Smooth muscle cell (in vitro differentiated cells): Measurements from ENCODE around the gene MFAP4. TPM values are rescaled to one million over a fixed set of nuclear protein-coding genes. Genes with fewer than 3 reads are reported as not detected.
A peak's percentile ranks its signal among the peaks of the same experiment; 100 is the strongest.

Experiments
- DNase-seq: peaks from one replicate; lab custom pipeline; 2025; ENCODE audit not compliant: unreplicated experiment; lab: John Stamatoyannopoulos, UW
- H2AFZ ChIP-seq: fragments of 200-600 bp; sonication (generic); 2 replicates; pipeline ENCODE4 v1.6.0; 2016; ENCODE audit warnings: antibody characterized with exemption, low read depth, mild to moderate bottlenecking
- H3F3A ChIP-seq: fragments of 200-600 bp; sonication (generic); 2 replicates; pipeline ENCODE4 v1.6.0; 2017; ENCODE audit warnings: antibody characterized with exemption, low read depth
- H3K27ac ChIP-seq: fragments of 200-600 bp; sonication (generic); 2 replicates; pipeline ENCODE4 v1.5.1; 2016; ENCODE audit warnings: low read depth, mild to moderate bottlenecking
- H3K27me3 ChIP-seq: fragments of 200-600 bp; sonication (generic); 2 replicates; pipeline ENCODE4 v1.6.1; 2016; ENCODE audit warnings: low read depth, mild to moderate bottlenecking
- H3K36me3 ChIP-seq: fragments of 200-600 bp; sonication (generic); 2 replicates; pipeline ENCODE4 v1.5.1; 2016; ENCODE audit warnings: low read depth
- H3K4me1 ChIP-seq: fragments of 200-600 bp; sonication (generic); 2 replicates; pipeline ENCODE4 v1.5.1; 2016; ENCODE audit warnings: low read depth
- H3K4me2 ChIP-seq: fragments of 200-600 bp; sonication (generic); 2 replicates; pipeline ENCODE4 v1.6.0; 2016; ENCODE audit warnings: mild to moderate bottlenecking
- H3K4me3 ChIP-seq: fragments of 200-600 bp; sonication (generic); 2 replicates; pipeline ENCODE4 v1.5.1; 2016; ENCODE audit warnings: mild to moderate bottlenecking
- H3K79me2 ChIP-seq: fragments of 200-600 bp; sonication (generic); 2 replicates; pipeline ENCODE4 v1.6.0; 2016; ENCODE audit warnings: low read depth, mild to moderate bottlenecking
- H3K9ac ChIP-seq: fragments of 200-600 bp; sonication (generic); 2 replicates; pipeline ENCODE4 v1.6.0; 2016; ENCODE audit warnings: low read depth
- H3K9me3 ChIP-seq: fragments of 200-600 bp; sonication (generic); replicated peaks from 2 replicates; pipeline ENCODE4 v1.5.1; 2016; ENCODE audit warnings: low read depth
- H4K20me1 ChIP-seq: fragments of 200-600 bp; sonication (generic); 2 replicates; pipeline ENCODE4 v1.6.0; 2016; ENCODE audit warnings: low read depth
- CTCF ChIP-seq: fragments of 200-600 bp; sonication (generic); IDR thresholded peaks from 2 replicates; pipeline ENCODE4 v1.5.1; 2017; ENCODE audit warnings: borderline replicate concordance, mild to moderate bottlenecking, antibody characterized with exemption; ENCODE audit not compliant: insufficient read depth, poor library complexity, severe bottlenecking
- WGBS: methylation state at CpG from one replicate; pipeline ENCODE4 v1.1.7; 2016; ENCODE audit warnings: low lambda C conversion rate; 5-methylcytosine and 5-hydroxymethylcytosine counted together
- polyA plus RNA-seq: library from polyadenylated mRNA; unstranded; fragments of >200 nt; fragmentation: Nextera tagmentation; extraction: Ambion mirVana; gene quantifications from 2 replicates; pipeline ENCODE4 v1.2.1, GENCODE V29; 2016
- total RNA-seq: library from RNA; depleted of rRNA; stranded (reverse); fragments of >200 nt; gene quantifications from 2 replicates; pipeline ENCODE4 v1.2.3, GENCODE V29; 2014

The MFAP4 gene
- total and polyA plus RNA-seq, 2 experiments from 2014 or later, result 580 to 1,738 TPM

GRCh38 chr17:19413761-19414160 is 26.8 kb upstream of the MFAP4 start:
- TF ChIP-seq CTCF, result no peak
- H4K20me1 ChIP-seq, result no peaks in the 10 kb centered on the region
- H3K36me3 ChIP-seq, result no peaks in the 10 kb centered on the region
- H3K79me2 ChIP-seq, result no peaks in the 10 kb centered on the region
- no peaks in the 10 kb centered on the region for H3K9me3 ChIP-seq
- H3K4me3 ChIP-seq, result no peak overlapping the region
- H2AFZ ChIP-seq, result no peak overlapping the region
- H3K4me1 ChIP-seq, result peaks cover 10% of the 10 kb centered on the region
- peaks cover 9% of the 10 kb centered on the region for H3F3A ChIP-seq
- H3K4me2 ChIP-seq, result no peak overlapping the region
- WGBS, result 43% methylated on average over 5 of the region's 5 CpGs
- H3K27ac ChIP-seq, result no peak overlapping the region
- no peak overlapping the region for H3K9ac ChIP-seq
- H3K27me3 ChIP-seq, result no peaks in the 10 kb centered on the region
- DNase-seq, result no peak

GRCh38 chr17:19412984-19413383 is 26.0 kb upstream of the MFAP4 start:
- no peak for DNase-seq
- Histone ChIP-seq H3F3A (peaks cover 9% of the 10 kb centered on the region), H3K4me1 (peaks cover 10% of the 10 kb centered on the region), H3K9me3 (no peaks in the 10 kb centered on the region), H4K20me1 (no peaks in the 10 kb centered on the region), H3K4me3 (no peak overlapping the region), H3K4me2 (no peak overlapping the region), H3K27ac (no peak overlapping the region), H3K27me3 (no peaks in the 10 kb centered on the region), H3K9ac (no peak overlapping the region), H3K36me3 (no peaks in the 10 kb centered on the region), H3K79me2 (no peaks in the 10 kb centered on the region), H2AFZ (no peak overlapping the region)
- no peak for TF ChIP-seq CTCF
- WGBS, result 93% methylated on average over 12 of the region's 12 CpGs

- Histone ChIP-seq H2AFZ (no peak overlapping the region), H3K27me3 (no peaks in the 10 kb centered on the region), H3K4me3 (no peak overlapping the region), H3K9me3 (no peaks in the 10 kb centered on the region), H4K20me1 (no peaks in the 10 kb centered on the region), H3K9ac (no peak overlapping the region), H3K79me2 (no peaks in the 10 kb centered on the region), H3K4me1 (peaks cover 10% of the 10 kb centered on the region), H3K4me2 (no peak overlapping the region), H3K27ac (no peak overlapping the region), H3F3A (peaks cover 9% of the 10 kb centered on the region), H3K36me3 (no peaks in the 10 kb centered on the region)
- 95% methylated on average over 16 of the region's 16 CpGs for WGBS
- TF ChIP-seq CTCF, result no peak
- no peak for DNase-seq
Observed at GRCh38 chr17:19412510-19412909, 25.5 kb upstream of the MFAP4 start.

- peak overlapping the region; percentile 67 for H3K4me2 ChIP-seq
- peaks cover 10% of the 10 kb centered on the region for H3K4me1 ChIP-seq
- H3K79me2 ChIP-seq, result no peaks in the 10 kb centered on the region
- H3K27ac ChIP-seq, result no peak overlapping the region
- no peak for TF ChIP-seq CTCF
- H3K9me3 ChIP-seq, result no peaks in the 10 kb centered on the region
- no peaks in the 10 kb centered on the region for H4K20me1 ChIP-seq
- no peak overlapping the region for H2AFZ ChIP-seq
- no peak overlapping the region for H3K9ac ChIP-seq
- H3K36me3 ChIP-seq, result no peaks in the 10 kb centered on the region
- no peak for DNase-seq
- peaks cover 9% of the 10 kb centered on the region for H3F3A ChIP-seq
- WGBS, result 94% methylated on average over 9 of the region's 9 CpGs
- H3K27me3 ChIP-seq, result no peaks in the 10 kb centered on the region
- H3K4me3 ChIP-seq, result no peak overlapping the region
Observed at GRCh38 chr17:19411631-19412030, 24.6 kb upstream of the MFAP4 start.
